ENCODE data around the gene CCDC187.

Gene CCDC187

DNA sequence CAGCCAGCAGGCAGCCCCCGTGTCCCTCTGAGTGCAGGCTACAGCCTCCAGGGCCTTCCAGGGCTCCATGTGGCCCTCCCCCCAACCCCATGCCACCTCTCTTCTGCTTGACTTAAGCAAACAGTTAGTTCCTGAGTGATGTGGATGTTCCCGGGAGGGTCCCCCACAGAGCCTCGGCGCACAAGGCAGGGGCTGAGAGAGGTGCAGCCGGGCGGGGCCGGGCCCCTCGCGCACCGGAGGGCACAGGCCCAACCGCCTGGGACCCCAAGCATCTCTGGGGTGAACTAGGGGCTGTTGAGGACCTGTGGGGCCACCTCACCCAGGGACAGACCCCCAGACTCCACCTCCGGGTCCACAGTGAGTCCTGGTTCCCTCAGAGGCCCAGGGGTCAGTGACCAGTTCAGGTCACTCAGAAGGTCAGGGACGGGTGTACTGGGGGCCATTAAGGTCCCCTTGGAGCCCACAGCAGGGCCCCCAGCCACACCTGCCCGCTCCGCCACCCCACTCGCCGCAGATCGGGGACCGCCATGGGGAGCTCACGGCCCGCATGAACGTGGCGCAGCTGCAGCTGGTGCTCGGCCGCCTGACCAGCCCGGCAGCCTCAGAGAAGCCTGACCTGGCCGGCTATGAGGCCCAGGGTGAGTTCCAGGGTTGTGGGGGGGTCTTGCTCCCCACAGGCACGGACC lies 36.6 kb upstream of the CCDC187 start:
- no peak overlapping the region for H3K27ac ChIP-seq
- no peak for DNase-seq (ENCODE audit: low read depth, low spot score)

DNA sequence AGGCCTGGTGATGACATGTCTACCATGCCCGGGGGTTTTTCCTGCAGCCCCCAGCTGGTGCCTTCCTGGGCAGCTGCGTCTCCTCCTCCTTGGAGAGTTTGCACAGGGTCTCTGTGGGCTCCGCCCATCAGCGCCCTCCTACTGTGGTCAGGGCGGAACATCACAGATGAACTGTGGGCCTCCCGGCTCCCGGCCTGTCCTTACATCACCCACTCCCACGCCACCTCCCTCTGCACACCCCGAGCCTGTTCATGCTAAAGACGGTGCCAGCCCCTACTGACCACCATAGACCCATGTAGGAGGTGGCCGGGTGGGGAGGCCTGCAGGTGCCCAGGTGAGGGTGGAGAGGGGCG lies 36.0 kb upstream of the CCDC187 start:
- no peak for DNase-seq (ENCODE audit: low read depth, low spot score)
- no peak overlapping the region for H3K27ac ChIP-seq

DNA sequence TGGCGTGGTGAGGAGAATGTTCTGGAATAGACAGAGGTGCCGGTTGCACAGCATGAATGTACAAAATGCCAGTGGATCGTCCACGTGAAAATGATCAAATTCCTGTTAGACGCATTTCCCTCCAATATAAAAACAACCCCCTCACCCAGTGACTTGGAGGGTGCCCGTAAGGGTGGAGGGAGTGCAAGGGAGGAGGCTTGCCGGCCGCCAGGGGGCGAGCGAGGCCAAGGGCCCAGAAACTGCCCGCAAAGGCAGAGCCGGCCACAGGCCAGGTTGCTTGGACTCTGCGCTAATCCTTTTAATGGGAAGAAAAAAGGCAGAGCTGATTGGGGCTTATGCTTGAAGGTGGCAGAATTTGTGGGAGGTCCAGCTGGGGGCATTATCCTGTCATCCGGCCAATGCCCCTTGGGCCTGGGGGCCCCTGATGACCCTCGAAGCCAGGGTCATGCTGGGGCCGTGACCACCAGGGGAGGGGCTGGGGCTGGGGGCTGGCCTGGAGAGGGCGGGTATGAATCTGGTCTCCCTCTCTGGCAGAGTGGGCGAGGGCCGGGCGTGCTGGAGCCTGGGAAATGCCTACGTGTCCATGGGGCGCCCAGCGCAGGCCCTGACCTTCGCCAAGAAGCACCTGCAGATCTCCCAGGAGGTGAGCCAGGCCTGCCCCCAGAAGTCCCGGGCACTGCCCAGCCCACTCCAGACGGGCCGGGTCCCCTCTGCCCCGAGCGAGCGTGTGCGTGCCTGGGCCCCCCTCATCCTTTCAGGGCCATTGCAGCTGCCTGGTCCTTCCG lies 35.5 kb upstream of the CCDC187 start:
- DNase-seq (ENCODE audit: low read depth, low spot score): no peak
- H3K27ac ChIP-seq: no peak overlapping the region

DNA sequence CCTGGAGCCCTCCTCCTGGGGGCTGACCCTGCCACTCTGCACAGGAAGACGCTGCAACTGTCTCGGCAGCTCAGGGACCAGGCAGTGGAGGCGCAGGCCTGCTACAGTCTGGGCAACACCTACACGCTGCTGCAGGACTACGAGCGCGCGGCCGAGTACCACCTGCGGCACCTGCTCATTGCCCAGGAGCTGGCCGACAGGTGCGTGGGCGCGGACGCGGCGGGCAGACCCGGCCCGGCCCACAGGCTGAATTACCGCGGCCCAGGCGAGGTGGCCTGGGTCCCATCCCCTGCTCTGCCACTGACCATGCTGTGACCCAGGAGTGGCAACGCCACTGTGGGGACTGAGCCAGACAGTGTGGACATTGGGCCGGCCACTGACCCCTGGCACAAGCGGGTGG lies 34.6 kb upstream of the CCDC187 start:
- H3K27ac ChIP-seq: no peak overlapping the region
- DNase-seq (ENCODE audit: low read depth, low spot score): no peak

DNA sequence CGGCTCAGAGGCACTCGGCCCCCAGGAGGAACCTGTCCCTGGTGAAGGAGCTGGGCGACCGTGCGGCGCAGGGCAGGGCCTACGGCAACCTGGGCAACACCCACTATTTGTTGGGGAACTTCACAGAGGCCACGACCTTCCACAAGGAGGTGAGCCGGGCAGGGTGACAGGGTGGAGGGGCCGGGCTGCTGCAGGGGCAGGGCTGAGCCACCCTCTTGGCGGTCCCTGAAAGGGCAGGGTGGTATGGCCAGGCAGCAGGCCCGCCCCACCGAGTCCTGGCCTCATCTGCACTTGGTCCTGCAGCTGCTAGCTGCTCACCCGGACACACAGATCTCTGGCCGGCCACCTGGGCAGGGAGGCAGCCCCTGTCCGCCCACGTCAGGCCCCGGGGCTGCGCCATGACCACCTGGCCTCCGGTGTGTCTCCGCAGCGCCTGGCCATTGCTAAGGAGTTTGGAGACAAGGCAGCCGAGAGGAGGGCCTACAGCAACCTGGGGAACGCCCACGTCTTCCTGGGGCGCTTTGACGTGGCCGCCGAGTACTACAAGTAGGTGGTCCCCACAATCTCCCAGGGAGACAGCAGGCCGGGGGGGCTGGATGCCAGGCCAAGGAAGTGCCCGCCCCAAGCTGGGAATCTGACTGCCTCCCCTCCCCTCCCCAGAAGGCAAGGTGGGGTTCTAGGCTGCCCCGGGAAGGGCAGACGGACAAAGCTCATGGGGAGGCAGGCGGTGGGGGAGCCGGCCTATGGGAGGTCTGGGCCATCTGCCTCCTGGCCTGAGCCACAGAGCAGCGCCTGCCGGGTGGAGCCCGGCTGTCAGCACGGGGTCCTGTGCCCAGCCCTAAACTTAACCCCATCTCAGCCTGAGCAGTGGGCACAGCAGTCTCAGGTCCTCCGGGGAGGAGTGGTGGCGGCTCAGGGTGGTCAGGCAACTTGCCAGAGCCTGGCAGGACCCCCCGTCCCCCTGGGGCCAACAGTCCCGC lies 33.8 kb upstream of the CCDC187 start:
- DNase-seq (ENCODE audit: low read depth, low spot score): no peak
- no peak overlapping the region for H3K27ac ChIP-seq

DNA sequence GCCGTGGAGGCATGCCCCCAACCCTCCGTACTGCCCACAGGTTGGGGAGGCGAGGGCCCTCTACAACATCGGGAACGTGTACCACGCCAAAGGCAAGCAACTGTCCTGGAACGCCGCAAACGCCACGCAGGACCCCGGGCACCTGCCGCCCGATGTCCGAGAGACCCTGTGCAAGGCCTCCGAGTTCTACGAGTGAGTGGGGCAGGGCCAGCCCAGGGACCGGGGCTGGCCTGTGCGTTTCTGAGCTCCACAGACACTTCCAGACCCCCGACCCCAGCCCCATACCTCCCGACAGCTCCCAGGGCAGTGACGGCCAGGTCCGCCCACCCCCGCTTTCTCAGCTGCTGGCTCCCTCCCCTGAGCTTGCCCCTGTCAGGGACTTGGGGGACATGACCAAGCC lies 33.0 kb upstream of the CCDC187 start:
- no peak overlapping the region for H3K27ac ChIP-seq
- no peak for DNase-seq (ENCODE audit: low read depth, low spot score)

DNA sequence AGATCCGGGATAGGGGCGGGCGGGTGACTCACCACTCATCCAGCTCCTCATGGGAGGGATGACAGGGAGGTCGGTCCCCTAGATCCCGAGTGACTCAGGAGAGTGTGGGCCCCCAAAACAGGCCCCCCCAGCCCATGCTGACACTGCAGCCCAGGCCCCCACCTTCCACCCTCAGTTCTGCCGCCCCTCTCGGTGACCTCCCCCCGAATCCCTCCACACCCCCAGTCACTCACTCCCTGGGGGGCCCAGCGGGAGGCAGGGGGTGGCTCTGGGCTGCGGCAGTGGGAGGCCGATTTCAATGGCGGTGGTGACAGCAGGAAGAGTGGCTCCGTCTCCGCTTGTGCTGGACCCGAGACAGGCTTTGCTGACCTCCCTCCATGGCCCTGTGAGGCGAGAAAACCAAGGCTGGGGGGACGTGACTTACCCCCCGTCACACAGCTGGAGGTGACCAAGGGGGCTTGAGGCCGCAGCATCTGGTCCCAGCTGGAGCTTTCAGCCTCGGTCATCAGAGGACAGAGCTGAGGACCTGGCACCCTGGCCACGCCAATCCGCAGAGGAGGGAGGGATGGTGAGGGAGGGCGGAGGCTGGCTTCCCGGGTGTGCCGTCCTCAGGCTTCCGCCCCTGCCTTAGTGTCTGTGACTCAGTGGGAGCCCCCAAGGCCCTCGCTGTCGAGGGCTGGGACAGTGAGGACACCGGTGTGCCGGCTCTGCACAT lies 32.4 kb upstream of the CCDC187 start:
- H3K27ac ChIP-seq: no peak overlapping the region
- no peak for DNase-seq (ENCODE audit: low read depth, low spot score)

DNA sequence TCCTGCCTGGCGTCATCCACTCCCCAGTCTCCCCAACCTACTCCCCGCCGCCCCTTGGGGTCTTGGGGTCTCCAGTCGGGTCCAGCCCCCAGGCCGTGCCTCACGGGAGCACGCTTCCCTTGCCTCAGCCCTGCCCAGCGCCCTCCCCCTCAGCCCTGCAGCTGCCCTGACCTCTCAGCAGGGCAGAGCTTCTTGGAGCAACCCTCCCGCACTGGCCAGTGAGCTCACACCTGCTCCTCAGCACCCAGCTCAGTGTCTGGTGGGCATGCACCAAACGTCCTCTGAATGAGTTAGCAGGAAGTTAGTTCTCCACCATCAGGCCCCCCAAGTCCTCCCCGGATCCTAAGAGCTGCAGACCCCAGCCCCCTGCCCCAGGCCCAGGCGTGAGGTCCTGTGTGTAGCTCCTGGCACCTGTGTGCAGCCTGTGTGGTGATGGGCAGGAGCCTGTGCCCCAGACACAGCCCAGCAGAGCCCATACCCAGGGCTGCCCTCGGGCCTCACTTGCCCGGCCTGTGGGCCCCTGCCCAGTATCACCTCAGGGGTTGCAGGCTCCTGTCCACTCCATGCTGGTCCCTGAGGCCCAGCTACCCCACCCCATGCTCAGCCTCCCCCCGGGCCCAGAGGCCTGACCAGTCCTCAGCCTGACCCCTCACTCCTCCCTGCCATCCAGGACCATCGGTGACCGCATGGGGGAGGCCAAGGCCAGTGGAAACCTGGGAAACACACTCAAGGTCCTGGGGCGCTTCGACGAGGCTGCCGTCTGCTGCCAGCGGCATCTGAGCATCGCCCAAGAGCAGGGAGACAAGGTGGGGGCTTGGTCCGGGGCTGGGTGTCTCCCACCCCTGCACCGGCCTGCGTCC lies 31.6 kb upstream of the CCDC187 start:
- H3K27ac ChIP-seq: no peak overlapping the region

DNA sequence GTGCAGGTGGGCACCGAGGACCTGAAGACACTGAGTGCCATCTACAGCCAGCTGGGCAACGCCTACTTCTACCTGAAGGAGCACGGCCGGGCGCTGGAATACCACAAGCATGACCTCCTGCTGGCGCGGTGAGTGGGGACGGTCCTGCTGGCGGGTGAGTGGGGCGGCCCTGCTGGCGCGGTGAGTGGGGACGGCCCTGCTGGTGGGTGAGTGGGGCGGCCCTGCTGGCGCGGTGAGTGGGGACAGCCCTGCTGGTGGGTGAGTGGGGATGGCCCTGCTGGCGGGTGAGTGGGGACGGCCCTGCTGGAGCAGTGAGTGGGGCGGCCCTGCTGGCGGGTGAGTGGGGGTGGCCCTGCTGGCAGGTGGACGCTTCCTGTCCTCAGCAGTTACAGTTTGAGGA lies 30.6 kb upstream of the CCDC187 start:
- no peak for DNase-seq (ENCODE audit: low read depth, low spot score)
- no peak overlapping the region for H3K27ac ChIP-seq

More for the DNA sequence above, 31.6 kb upstream of the CCDC187 start:
- DNase-seq (ENCODE audit: low read depth, low spot score): no peak

DNA sequence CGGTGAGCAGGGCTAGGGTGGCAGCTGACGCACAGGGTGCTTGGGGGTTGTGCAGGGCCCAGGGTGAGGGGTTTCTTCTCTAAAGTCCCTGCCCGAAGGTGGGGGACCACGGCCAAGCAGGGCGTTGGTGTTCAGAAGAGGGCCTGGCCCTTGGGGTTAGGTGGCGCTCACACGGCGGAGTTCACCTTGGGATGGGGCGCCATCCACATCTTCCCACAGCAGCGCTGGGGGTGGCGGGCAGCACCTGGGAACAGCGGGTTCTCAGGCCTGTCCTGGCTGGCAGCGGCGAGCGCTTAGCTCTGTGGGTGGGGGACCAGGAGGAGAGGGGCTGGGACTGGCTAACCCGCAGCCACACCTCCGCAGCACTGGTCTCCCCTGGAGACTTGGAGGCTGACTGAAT lies 29.6 kb upstream of the CCDC187 start:
- no peak overlapping the region for H3K27ac ChIP-seq
- no peak for DNase-seq (ENCODE audit: low read depth, low spot score)

DNA sequence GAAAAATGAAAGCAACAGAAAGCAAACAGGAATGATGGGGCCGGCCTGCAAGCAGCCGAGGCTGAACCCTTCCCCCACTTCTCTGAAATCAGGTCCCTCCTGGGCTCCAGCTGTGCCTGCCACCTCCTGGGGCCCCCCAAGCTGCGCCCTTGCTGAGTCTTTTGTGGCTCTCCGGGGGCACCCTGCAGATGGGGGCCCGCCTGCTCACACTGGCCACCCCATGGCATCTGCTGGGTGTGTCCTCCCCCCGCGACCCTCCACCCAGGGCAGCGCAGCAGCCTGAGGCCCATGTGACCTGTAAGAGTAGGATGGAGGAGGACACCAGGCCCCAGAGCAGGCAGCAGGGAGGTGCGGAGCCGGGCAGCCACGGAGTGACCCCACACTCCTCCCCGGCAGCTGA lies 29.2 kb upstream of the CCDC187 start:
- DNase-seq (ENCODE audit: low read depth, low spot score): no peak
- no peak overlapping the region for H3K27ac ChIP-seq

DNA sequence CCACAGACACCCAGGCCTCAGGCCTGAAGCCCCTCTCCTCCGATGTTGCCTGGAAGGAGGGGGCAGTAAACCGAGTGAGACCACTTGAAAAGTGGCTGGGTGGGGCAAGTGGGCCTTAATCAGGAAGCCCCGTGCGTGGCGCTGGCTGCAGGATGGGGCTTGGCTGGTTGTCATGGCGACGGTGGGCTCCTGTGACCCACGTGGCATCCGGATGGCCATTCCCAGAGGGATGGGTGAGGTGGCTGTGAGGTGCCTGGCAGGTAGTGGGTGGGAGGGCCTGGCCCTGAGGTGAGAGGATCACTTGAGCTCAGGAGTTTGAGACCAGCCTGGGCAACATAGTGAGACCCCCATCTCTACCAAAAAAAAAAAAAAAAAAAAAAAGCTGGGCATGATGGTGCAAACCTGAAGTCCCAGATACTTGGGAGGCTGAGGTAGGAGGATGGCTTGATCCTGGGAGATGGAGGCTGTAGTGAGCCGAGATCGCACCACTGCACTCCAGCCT lies 28.6 kb upstream of the CCDC187 start:
- H3K27ac ChIP-seq: no peak overlapping the region
- no peak for DNase-seq (ENCODE audit: low read depth, low spot score)

DNA sequence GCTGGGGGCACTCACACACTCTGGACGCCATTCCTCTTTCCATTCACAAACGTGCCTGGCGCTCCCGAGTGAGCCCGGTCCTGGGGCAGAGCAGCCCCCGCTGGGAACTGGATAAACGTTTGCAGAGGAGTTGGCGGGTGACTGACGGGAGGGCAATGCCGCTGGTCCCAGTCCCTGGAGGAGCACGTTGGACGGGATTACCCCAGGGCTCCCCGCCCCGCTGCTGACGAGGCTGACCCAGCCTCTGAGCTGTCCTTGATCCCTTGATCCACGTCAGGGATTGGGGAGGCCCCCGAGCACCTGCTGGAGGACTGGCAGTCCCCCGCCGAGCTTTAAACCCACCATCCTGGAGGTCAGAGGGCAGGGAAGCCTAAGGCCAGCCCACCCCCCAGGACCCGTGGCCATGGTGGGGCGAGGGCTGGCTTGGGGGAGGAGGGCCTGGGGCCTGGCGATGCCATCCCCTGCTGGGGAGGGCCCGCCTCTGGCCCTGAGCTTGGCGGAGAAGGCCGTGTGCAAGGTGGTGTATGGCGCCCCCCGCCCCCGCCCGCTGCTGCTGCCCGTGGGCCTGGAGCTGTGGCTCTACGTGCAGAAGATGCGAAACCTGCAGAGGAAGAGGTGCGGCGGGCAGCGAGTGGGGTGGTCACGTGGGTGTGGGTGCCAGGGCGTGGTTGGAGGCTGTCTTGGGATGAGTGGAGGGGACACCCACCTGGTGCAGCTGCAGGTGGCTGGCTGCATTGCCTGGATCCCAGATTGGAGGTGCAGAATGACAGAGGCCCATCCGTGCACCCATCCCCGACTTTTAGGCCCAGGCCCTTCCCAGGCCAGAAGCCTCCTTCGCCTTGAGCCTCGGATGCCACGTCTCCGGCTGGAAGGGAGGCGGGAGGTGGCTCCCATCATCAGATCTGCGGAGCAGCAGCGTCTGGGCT lies 27.9 kb upstream of the CCDC187 start:
- H3K27ac ChIP-seq: no peak overlapping the region
- no peak for DNase-seq (ENCODE audit: low read depth, low spot score)

DNA sequence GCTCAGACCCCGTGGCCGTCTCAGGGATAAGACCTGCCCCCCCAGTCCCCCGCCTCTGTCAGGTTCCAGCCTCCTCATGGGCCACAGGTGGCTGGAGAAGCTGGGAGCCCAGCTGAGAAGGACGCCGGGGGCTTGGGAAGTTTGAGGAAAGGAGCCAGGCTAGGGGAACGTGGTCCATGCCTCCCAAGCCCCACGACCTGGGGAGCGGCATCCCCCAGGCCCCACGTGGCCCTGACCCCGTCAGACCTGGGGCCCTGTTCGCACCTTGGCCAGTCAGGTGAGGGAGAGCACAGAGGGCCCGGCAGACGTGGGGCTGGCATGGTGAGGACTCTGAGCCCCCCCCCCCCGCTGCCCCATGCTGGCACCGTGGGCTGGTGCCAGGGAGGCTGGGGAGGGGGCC lies 27.1 kb upstream of the CCDC187 start:
- no peak overlapping the region for H3K27ac ChIP-seq
- no peak for DNase-seq (ENCODE audit: low read depth, low spot score)

DNA sequence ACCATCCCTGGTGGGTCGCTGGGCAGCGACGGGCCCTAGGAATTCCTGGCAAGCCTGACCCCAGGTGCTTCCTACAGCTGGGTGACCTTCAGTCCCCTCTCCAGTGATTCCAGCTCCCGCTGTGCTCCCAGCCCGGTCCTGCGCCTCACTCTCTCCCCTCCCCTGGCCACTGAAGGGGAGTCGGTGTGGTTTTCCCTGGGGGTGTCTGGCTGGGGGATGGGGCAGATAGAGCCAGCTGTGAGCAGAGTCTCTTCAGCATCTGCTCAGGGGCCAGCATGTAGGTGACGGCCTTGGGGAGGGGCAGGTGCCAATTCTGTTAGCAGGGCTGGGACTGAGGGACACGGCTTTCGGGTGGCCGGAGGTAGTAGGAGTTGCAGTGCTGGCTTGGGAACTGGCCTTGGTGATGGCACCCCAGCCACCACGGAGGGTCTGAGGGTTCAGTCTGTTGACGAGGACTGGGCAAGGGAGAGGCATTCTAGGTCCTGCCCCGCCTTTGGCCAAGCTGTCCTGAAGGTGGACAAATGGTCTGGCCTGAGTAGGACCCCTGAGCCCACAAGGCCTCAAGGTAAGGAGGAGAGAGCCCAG lies 26.6 kb upstream of the CCDC187 start:
- no peak for DNase-seq (ENCODE audit: low read depth, low spot score)
- H3K27ac ChIP-seq: no peak overlapping the region

DNA sequence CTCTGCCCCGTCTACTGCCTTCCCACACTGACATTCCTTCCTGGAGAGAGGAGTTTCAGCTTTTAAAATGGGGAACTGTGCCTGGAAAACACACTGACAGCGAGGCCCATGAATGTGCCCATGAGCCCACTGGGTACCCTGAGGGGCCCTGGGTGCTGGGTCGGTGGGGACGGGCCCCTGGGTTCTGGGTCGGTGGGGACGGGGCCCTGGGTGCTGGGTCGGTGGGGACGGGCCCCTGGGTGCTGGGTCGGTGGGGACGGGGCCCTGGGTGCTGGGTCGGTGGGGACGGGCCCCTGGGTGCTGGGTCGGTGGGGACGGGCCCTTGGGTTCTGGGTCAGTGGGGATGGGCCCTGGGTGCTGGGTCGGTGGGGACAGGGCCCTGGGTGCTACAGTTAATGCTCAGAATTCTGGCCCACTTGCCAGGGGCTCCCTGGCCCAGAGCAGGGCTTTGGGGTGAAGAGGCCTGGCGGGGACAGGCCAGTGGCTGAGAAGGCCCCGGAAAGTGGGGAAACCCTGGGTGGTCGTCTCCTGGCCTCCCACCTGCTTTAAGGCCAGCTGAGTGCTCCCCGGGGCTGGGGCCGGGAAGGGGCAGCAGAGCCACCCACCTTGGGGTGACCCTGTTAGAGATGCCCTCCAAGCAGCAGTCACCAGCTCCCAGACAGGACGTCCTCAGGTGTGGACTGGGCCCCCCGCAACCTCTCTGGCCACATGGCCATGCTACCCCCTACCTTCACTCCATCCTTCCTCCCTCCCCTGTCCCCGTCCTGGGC lies 25.9 kb upstream of the CCDC187 start:
- DNase-seq (ENCODE audit: low read depth, low spot score): no peak
- H3K27ac ChIP-seq: no peak overlapping the region

DNA sequence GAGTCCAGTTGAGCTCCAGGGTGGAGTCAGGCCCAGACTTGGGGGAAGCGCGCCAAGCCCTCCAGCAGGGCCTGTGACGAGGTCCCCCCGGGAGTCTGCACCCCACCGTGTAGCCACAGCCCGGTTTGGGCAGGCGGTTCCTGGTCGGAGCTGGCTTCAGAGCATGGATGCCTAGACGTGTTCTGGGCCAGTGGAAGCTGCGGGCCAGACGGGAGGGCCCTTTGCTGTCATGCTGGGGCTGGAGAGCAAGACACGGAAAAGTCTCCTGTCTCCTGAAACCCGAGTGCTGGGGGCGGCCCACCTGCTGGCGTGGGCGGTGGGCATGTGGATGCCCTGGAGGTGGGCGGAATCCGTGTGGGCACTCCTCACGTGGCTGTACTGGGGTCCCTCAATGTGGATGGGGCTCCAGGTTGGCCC lies 25.3 kb upstream of the CCDC187 start:
- H3K27ac ChIP-seq: no peak overlapping the region
- no peak for DNase-seq (ENCODE audit: low read depth, low spot score)

Data from epithelial cell of prostate (primary cell).